Pancreas (tissue), 10 donors: ENCODE measurements around the gene MISP. TPM values are rescaled to one million over a fixed set of nuclear protein-coding genes. Genes with fewer than 3 reads are reported as not detected.

Experiments used
- ATAC-seq, 4 donors: fragments of 200-7000 bp; cut with Tn5 transposase; one replicate each; pipeline versions ENCODE4 v1.8.0 to v1.9.1; 2020; ENCODE audit warnings: mild to moderate bottlenecking in 4 of 4, moderate library complexity in 4 of 4
- DNase-seq, 6 donors: peaks; one replicate each; pipeline ENCODE4 v3.0.0-alpha.2; 2020
- FAIRE-seq: peaks from 2 replicates; lab custom pipeline; 2012; peaks lifted over from hg19 to GRCh38; lab: Jason Lieb, UNC
- H3K27ac ChIP-seq, 4 donors: fragments of 200-600 bp; sonication (generic); 1 replicate in 3 of 4; 2 replicates in 1 of 4; pipeline versions ENCODE4 v1.5.0 to v1.8.0; 2020
- H3K27me3 ChIP-seq, 4 donors: fragments of 200-600 bp; one replicate each; pipeline ENCODE4 v1.8.0; 2021
- H3K36me3 ChIP-seq, 3 donors: fragments of 200-600 bp; sonication (generic) in 1 of 3; one replicate each; pipeline versions ENCODE4 v1.5.0 to v1.8.0; 2020 to 2021
- H3K4me1 ChIP-seq, 3 donors: fragments of 200-600 bp; one replicate each; pipeline ENCODE4 v1.8.0; 2021
- H3K4me3 ChIP-seq, 4 donors: fragments of 200-600 bp; sonication (generic) in 2 of 4; one replicate each; pipeline versions ENCODE4 v1.5.0 to v1.8.0; 2020 to 2021
- H3K9me3 ChIP-seq, 4 donors: fragments of 200-600 bp; one replicate each; pipeline ENCODE4 v1.8.0; 2021
- WGBS, 2 donors: extraction: QIAGEN DNeasy Blood & Tissue Kit; methylation state at CpG; one replicate each; pipeline ENCODE4 v1.1.7; 2013; 5-methylcytosine and 5-hydroxymethylcytosine counted together
- intact Hi-C, 3 donors: fragments of 100-400 bp; cut with DNase I; formaldehyde crosslinking; loops; one replicate each; pipeline versions ENCODE4 v1.11.1 to v1.14.2; 2022
- polyA plus RNA-seq, 2 donors: library from polyadenylated mRNA; stranded (reverse); fragments of 200-250 nt; gene quantifications; one replicate each; pipeline ENCODE4 v1.2.3, GENCODE V29; 2013
- total RNA-seq, 6 donors: library from RNA; stranded (reverse); fragmentation: NEBNext Ultra II Directional in 4 of 6; extraction: Animal tissue kit (Norgen Biotek cat#: 25700) in 4 of 6; gene quantifications; one replicate each; pipeline versions ENCODE4 v1.2.1 to v1.2.4, GENCODE V29; 2021 to 2023
- TF ChIP-seq, protein P1 (sequence below), 4 donors: fragments of 200-600 bp; sonication (generic) in 3 of 4; IDR thresholded peaks; one replicate each; pipeline versions ENCODE4 v1.5.0 to v1.8.0; 2021; ENCODE audit warnings: antibody characterized with exemption in 4 of 4
- donor health status: healthy with polysubstance abuse.
- donor health status: DM: no; HTN: no; CAD: no; lungs with moderate emphysema.
- donor health status: DM: no; HTN: no; CAD: no.
- donor health status: control.
- donor health status: control.
- donor health status: Bipolar disorder and iron deficiency.
- donor health status: DM: yes; HTN: yes; CAD: no.
- donor health status: DM: no; HTN: no; CAD: no.
- donor health status: DM: no; HTN: no; CAD: no.
- donor health status: DM: yes; HTN: yes; CAD: no.

MISP gene
- total and polyA plus RNA-seq, 8 donors: 0.63 to 7.5 (median 1.3) TPM

GRCh38 chr19:788983-789700, 38.2 kb downstream of the MISP start:
- FAIRE-seq: no peak
- intact Hi-C loops: no loop called here
- no peak overlapping the region for H3K4me3 ChIP-seq

GRCh38 chr19:789701-790060, 38.8 kb downstream of the MISP start:
- FAIRE-seq: no peak

More at GRCh38 chr19:788983-789700, 38.2 kb downstream of the MISP start:
- peak overlapping the region in 1 of 4 donors; percentile 17 for H3K27ac ChIP-seq
- TF ChIP-seq, protein P1, sequence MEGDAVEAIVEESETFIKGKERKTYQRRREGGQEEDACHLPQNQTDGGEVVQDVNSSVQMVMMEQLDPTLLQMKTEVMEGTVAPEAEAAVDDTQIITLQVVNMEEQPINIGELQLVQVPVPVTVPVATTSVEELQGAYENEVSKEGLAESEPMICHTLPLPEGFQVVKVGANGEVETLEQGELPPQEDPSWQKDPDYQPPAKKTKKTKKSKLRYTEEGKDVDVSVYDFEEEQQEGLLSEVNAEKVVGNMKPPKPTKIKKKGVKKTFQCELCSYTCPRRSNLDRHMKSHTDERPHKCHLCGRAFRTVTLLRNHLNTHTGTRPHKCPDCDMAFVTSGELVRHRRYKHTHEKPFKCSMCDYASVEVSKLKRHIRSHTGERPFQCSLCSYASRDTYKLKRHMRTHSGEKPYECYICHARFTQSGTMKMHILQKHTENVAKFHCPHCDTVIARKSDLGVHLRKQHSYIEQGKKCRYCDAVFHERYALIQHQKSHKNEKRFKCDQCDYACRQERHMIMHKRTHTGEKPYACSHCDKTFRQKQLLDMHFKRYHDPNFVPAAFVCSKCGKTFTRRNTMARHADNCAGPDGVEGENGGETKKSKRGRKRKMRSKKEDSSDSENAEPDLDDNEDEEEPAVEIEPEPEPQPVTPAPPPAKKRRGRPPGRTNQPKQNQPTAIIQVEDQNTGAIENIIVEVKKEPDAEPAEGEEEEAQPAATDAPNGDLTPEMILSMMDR (IDR thresholded peaks at IDR 0.05): no peak
- ATAC-seq (peak in 2 of 4 donors; percentile 15 to 20), DNase-seq (peak in 1 of 6 donors; percentile 57)
- H3K27me3 ChIP-seq: no peaks in the 10 kb centered on the region
- H3K36me3 ChIP-seq: no peaks in the 10 kb centered on the region
- 63 to 71% methylated on average over 33 of the region's 33 CpGs for whole genome bisulfite sequencing, 2 donors
- H3K9me3 ChIP-seq: no peaks in the 10 kb centered on the region
- H3K4me1 ChIP-seq: no peaks in the 10 kb centered on the region

GRCh38 chr19:791007-791566, 40.2 kb downstream of the MISP start:
- Histone ChIP-seq H3K4me1 (peaks cover 0 to 3% (median 0%) of the 10 kb centered on the region in 3 donors), H3K27ac (no peak overlapping the region), H3K9me3 (no peaks in the 10 kb centered on the region), H3K36me3 (no peaks in the 10 kb centered on the region), H3K27me3 (no peaks in the 10 kb centered on the region), H3K4me3 (no peak overlapping the region)
- no peak for DNase-seq
- no peak for ATAC-seq
- no peak for FAIRE-seq
- WGBS, 2 donors: 85 to 87% methylated on average over 26 of the region's 26 CpGs
- intact Hi-C loops: no loop called here
- TF ChIP-seq, protein P1 (IDR thresholded peaks at IDR 0.05): no peak

More at GRCh38 chr19:789701-790060, 38.8 kb downstream of the MISP start:
- H3K36me3 ChIP-seq: no peaks in the 10 kb centered on the region
- no peaks in the 10 kb centered on the region for H3K27me3 ChIP-seq
- H3K4me1 ChIP-seq: no peaks in the 10 kb centered on the region
- DNase-seq (peak in 1 of 6 donors; percentile 8), ATAC-seq (no peak)
- intact Hi-C loops: no loop called here
- no peaks in the 10 kb centered on the region for H3K9me3 ChIP-seq
- WGBS, 2 donors: 87 to 91% methylated on average over 9 of the region's 9 CpGs
- H3K4me3 ChIP-seq: no peak overlapping the region
- peak overlapping the region in 1 of 4 donors; percentile 17 for H3K27ac ChIP-seq
- TF ChIP-seq, protein P1 (IDR thresholded peaks at IDR 0.05): no peak

DNA sequence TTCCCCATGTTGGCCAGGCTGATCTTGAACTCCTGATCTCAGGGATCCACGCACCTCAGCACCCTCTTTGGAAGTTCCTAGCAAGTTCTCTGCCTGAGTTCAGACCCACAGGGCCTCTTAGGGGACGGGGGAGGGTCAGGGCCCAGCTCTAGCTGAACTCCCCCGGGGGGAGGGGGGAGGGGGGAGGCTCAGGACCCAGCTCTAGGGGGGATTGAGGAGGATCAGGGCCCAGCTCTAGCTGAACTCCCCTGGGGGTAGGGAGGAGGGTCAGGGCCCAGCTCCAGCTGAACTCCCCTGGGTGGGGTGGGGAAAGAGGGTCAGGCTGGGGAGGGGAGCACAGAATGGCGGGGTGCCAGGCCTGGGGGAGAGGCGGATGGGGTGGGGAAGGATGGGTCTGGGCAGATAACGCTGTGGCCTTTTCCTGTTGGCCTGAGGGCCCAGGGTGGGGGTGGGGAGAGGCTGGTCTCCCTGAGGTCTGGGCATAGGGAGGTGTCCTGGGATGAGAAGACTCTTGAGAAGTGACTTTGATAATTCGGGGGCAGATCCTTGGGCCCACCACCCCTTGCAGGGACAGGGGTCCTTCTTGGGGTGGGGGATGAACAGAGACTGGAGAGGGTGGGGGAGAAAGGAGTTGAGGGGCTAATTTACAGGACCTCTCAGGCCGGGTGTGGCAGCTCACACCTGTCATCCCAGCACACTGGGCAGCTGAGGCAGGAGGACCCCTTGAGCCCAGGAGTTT, 40.8 kb downstream of the MISP start:
- no peaks in the 10 kb centered on the region for H3K27me3 ChIP-seq
- H3K4me1 ChIP-seq: peaks cover 0 to 3% (median 0%) of the 10 kb centered on the region in 3 donors
- no peak for FAIRE-seq
- WGBS, 2 donors: 51 to 76% methylated on average over 5 to 8 of the region's 8 CpGs
- no peaks in the 10 kb centered on the region for H3K9me3 ChIP-seq
- no peaks in the 10 kb centered on the region for H3K36me3 ChIP-seq
- ATAC-seq: no peak
- H3K4me3 ChIP-seq: no peak overlapping the region
- peak in 3 of 6 donors; percentile 16 to 70 (median 53) for DNase-seq
- TF ChIP-seq, protein P1 (IDR thresholded peaks at IDR 0.05): no peak
- H3K27ac ChIP-seq: no peak overlapping the region
- intact Hi-C loops: no loop called here
